GM21619 (cell line): Measurements from ENCODE around the gene RPP38.

Experiments
- ATAC-seq: cut with Tn5 transposase; IDR thresholded peaks from one replicate; pipeline ENCODE4 v1.9.1; 2021; ENCODE audit not compliant: unreplicated experiment

The RPP38 gene

DNA sequence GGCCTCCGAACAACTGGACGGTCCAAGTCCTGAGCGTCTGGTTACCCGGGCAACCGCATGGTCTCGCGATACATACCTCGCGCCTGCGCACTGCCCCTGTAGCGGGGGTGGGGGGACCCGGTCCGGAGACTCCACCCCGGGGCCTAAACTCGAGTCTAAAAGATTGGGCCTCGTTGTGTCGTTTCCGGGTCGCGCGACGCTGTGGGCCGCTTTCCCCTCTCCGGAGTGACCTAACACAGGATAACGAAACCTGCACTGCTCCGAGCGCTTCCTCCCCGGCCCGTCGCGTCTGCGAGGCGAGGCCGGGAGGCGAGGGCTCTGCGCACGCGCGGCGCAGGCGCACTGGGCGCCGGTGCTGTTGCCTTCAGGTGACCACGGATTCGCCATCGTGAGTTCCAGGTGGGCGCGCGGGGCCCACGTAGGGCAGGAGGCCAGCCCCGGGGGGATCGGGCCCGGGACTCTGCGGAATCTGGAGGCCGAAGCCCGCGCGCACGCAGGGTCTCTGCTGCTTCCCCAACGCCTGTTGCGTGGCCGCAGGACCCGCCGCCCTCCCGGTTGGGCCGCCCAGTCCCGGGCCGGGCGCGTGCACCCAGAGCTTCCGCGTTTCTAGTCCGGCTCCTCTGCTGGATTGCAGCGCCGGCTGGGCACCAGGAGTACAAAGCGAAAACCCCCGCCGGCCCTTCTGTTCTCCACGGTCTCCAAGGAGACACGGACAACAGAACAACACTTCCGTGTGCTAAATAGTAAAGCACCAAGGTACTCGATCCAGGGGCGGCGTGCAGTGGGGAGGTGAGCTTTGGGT, at the start of gene RPP38:
Gene RPP38, plus strand, starts transcription at position 345 of the 802 bp plus-strand sequence. CDS start 5,960 bp downstream, outside the sequence.
- peak; percentile 82 for ATAC-seq

GRCh38 chr10:15049533-15049932, 47.6 kb upstream of the RPP38 start:
- no peak for ATAC-seq

DNA sequence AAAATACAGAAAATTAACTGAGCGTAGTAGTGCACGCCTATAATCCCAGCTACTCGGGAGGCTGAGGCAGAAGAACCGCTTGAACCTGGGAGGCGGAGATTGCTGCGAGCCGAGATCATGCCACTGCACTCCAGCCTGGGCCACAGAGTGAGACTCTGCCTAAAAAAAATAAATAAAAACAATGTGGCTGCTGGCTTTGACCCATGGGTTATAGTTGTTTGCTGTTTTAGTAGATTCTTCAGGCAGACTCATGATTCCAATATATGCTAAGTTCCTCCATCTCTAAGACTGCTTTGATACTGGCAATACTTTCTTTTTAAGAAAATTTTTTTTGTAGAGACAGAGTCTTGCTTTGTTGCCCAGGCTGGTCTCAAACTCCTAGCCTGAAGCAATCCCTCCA, 45.0 kb upstream of the RPP38 start:
- no peak for ATAC-seq

DNA sequence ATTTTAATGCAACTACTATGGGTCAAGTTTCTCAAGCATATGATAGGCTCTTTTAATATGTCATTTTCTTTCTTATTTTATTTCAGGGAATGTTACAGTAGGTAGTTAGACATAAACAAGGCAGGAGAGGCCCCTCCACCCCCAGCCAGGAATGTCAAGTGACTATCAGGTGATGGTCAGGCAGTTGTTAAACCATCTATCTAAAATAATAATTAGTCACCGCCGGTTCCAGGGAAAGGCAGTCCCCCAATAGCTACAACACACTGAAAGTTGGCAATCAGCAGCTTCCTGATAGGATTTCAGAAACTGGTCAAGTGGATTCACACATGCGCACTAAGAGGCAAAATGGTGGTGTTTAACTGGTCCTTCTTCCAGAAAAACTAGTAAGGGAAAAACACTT, 44.1 kb upstream of the RPP38 start:
- no peak for ATAC-seq

- ATAC-seq, result no peak
These were observed 38.5 kb upstream of the RPP38 start for GRCh38 chr10:15058689-15059088.

- ATAC-seq, result no peak
These were observed 37.2 kb upstream of the RPP38 start for GRCh38 chr10:15059914-15060313.

DNA sequence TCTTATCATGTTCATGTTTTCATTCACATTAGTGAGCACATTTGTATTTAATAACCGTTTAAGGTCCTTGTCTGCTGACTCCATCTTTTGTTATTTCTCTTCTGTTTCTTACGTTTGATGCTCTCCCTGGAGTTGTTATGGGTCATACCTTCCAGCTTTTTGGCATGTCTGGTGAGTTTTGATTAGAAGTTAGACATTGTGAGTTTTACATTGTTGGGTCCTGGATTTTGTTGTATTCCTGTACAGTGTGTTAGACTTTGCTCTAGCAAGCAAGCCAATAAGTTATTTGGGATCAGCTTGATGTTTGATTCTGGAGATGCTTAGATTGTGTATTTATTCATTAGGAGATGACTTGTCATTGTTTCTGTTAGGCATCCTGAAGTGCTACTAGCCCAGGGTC, 36.5 kb upstream of the RPP38 start:
- ATAC-seq, result no peak

- ATAC-seq, result peak; percentile 92
These were observed 30.0 kb upstream of the RPP38 start for GRCh38 chr10:15067154-15067553.

- ATAC-seq, result no peak
These were observed 28.4 kb upstream of the RPP38 start for GRCh38 chr10:15068802-15069201.

DNA sequence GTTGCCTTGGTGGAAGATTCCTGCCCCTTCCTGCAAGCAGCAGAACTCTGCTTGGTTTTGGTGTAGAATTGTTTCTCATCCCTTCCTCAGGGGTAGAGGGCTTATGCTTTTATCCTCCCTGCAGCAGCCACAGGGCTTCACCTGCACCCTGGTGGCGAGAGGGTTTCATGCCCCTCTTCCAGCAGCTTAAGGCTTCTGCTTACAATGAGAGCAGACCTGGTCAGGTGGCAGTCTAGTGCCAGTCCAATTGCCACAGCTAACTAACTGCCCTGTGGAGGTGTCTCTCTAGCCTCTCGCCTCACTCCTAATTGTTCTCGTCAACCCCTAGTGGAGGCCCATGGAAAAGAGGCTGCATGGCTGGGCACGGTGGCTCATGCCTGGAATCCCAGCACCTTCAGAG, 27.9 kb upstream of the RPP38 start:
- ATAC-seq, result no peak

GRCh38 chr10:15072358-15072757, 24.8 kb upstream of the RPP38 start:
- ATAC-seq, result no peak

DNA sequence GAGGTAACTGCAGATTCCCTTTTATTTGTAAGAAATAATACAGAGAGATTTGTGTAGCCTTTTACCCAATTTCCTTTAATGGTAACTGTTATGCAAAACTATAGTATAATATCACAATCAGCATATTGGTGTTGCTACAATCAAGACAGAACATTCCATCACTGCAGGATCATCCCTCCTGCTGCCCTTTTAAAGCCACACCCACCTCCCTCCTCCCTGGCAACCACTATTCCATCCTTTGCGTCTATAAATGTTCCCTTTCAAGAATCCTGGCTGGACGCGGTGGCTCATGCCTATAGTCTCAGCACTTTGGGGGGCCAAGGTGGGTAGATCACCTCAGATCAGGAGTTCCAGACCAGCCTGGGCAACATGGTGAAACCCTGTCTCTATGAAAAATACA, 21.7 kb upstream of the RPP38 start:
- ATAC-seq, result no peak

- ATAC-seq, result no peak
These were observed 13.3 kb upstream of the RPP38 start for GRCh38 chr10:15083674-15084501.

DNA sequence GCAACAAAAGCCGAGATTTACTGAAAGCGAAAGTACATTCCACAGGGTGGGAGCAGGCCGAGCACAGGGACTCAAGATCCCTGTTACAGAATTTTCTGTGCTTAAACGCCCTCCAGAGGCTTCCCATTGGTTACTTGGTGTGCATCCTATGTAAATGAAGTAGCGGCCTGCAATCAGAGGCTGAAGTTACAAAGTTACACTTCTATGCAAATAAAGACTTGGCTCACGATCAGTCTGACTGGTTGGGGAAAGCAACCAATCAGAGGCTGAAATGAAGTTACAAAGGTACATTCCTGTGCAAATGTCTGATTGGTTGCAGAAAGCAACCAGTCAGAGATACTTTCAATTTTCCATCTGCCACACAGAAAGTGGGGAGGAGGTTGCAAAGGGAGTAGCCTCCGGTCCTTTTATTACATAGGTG, 12.6 kb upstream of the RPP38 start:
- ATAC-seq, result no peak

GRCh38 chr10:15088428-15089261, 8.5 kb upstream of the RPP38 start, which contains the start of gene ACBD7:
TSS of gene ACBD7 (minus strand) at chr10:15088776. CDS start at chr10:15088728, 48 bp downstream.
- ATAC-seq, result peak; percentile 100

- ATAC-seq, result no peak
These were observed 5.7 kb upstream of the RPP38 start for GRCh38 chr10:15091418-15091817.

GRCh38 chr10:15092855-15093408, 4.2 kb upstream of the RPP38 start:
- no peak for ATAC-seq

DNA sequence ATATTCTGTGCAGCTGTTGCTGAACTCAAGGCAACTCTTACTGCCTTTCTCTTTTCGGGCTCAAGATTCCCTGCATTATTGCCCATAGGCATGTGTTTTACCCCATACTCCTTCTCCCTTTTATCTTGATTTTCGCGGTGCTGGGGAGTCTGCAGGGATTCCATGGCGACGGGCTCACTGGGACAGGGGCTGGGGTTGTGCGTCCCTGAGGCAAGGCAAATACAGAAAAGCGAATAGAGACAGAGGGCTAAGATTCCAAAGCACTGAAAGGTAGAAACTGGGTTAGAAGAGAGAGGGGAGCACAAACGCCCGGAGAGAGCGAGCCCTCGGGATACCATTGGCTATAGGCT, 519 bp upstream of the RPP38 start:
- peak; percentile 11 for ATAC-seq

DNA sequence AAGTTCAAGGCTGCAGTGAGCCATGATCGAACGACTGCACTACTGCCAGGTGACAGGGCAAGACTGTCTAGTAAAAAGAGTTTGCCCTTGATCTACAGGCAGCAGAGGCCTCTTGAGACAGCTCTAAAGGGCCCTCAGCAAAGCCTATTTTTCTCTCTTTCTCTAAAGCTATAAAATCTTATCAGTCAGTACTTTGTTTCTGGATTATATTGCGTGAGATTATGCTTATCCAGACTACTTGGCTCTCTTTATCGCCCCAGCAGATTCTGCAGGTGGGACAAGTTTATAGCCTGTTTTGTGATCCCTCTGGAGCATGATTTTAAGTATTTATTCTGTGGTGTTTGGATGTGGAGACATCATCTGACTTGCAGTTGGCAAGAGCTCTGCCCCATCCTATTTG, 2.7 kb downstream of the RPP38 start:
- ATAC-seq, result no peak

DNA sequence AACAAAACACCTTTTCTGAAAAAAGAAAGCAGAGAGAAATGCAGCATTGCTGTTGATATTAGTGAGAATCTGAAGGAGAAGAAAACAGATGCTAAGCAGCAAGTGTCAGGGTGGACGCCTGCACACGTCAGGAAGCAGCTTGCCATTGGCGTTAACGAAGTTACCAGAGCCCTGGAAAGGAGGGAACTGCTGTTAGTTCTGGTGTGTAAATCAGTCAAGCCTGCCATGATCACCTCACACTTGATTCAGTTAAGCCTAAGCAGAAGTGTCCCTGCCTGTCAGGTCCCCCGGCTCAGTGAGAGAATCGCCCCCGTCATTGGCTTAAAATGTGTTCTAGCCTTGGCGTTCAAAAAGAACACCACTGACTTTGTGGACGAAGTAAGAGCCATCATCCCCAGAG, 6.4 kb downstream of the RPP38 start:
- ATAC-seq, result no peak
